Body of pancreas (tissue), 4 donors: Measurements from ENCODE around the gene DTL.

Experiments used
- POLR2A ChIP-seq, 3 donors: fragments of 450-650 bp; IDR thresholded peaks; one replicate each; pipeline ENCODE4 v1.6.1; 2016; ENCODE audit warnings: antibody characterized with exemption in 3 of 3, mild to moderate bottlenecking in 2 of 3
- TF ChIP-seq, protein P1 (sequence below), 7 experiments: fragments of 450-650 bp in 4 of 7; fragments of 200-600 bp in 3 of 7; sonication (generic) in 3 of 7; IDR thresholded peaks; one replicate each; pipeline ENCODE4 v1.5.1; 2016 to 2019; ENCODE audit warnings: antibody characterized with exemption in 7 of 7

DNA sequence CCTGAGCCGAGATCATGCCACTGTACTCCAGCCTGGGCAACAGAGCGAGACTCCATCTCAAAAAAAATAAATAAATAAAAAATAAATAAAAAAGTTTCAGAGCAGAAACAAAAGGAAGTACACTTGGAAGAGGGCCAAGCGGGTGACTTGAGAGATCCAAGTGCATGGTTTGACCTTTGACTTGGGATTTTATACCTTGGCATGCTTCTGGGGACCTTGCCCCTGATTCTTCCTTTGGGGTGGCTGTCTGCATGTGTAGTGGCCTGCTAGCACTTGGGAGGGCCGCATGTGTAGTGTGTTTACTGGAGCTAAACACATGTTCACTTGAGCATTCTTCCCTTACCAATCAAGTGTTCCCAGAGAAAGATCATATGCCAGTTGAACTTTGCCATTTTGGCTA lies 114.0 kb downstream of the DTL start:
- TF ChIP-seq, protein P1, sequence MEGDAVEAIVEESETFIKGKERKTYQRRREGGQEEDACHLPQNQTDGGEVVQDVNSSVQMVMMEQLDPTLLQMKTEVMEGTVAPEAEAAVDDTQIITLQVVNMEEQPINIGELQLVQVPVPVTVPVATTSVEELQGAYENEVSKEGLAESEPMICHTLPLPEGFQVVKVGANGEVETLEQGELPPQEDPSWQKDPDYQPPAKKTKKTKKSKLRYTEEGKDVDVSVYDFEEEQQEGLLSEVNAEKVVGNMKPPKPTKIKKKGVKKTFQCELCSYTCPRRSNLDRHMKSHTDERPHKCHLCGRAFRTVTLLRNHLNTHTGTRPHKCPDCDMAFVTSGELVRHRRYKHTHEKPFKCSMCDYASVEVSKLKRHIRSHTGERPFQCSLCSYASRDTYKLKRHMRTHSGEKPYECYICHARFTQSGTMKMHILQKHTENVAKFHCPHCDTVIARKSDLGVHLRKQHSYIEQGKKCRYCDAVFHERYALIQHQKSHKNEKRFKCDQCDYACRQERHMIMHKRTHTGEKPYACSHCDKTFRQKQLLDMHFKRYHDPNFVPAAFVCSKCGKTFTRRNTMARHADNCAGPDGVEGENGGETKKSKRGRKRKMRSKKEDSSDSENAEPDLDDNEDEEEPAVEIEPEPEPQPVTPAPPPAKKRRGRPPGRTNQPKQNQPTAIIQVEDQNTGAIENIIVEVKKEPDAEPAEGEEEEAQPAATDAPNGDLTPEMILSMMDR (IDR thresholded peaks at IDR 0.05) = no peak
- no peak for TF ChIP-seq POLR2A (IDR thresholded peaks at IDR 0.05)
